ENCODE measurements around the gene USP15. TPM values are rescaled to one million over a fixed set of nuclear protein-coding genes. Genes with fewer than 3 reads are reported as not detected.

USP15 gene
- total RNA-seq, 1 donor from 2014 or later = 50.9 TPM

GRCh38 chr12:62249419-62249818 is 10.8 kb upstream of the USP15 start:
- no peak overlapping the region for H3K4me3 Mint-ChIP-seq
- no peak for TF ChIP-seq CTCF (IDR thresholded peaks at IDR 0.05; ENCODE audit: unreplicated experiment)
- DNase-seq (ENCODE audit: low spot score in 2 of 2, unreplicated experiment in 2 of 2) = no peak
- H3K36me3 Mint-ChIP-seq = peaks cover 5% of the 10 kb centered on the region
- peaks cover 16% of the 10 kb centered on the region for H3K4me1 Mint-ChIP-seq
- H3K27ac Mint-ChIP-seq = no peak overlapping the region
- H3K27me3 Mint-ChIP-seq (ENCODE audit: low read depth) = no peaks in the 10 kb centered on the region
- no peaks in the 10 kb centered on the region for H3K9me3 Mint-ChIP-seq

- no peak for TF ChIP-seq CTCF (IDR thresholded peaks at IDR 0.05; ENCODE audit: unreplicated experiment)
- Mint-ChIP-seq H3K27ac (peak overlapping the region; percentile 51), H3K36me3 (peaks cover 5% of the 10 kb centered on the region), H3K27me3 (ENCODE audit: low read depth) (no peaks in the 10 kb centered on the region), H3K4me3 (no peak overlapping the region), H3K9me3 (no peaks in the 10 kb centered on the region), H3K4me1 (peaks cover 16% of the 10 kb centered on the region)
- no peak for DNase-seq (ENCODE audit: low spot score in 2 of 2, unreplicated experiment in 2 of 2)
Observed at GRCh38 chr12:62250671-62251608, 9.3 kb upstream of the USP15 start.

GRCh38 chr12:62251609-62251958 is 8.6 kb upstream of the USP15 start:
- no peaks in the 10 kb centered on the region for H3K27me3 Mint-ChIP-seq (ENCODE audit: low read depth)
- no peak for DNase-seq (ENCODE audit: low spot score in 2 of 2, unreplicated experiment in 2 of 2)
- H3K4me1 Mint-ChIP-seq = peaks cover 16% of the 10 kb centered on the region
- TF ChIP-seq CTCF (IDR thresholded peaks at IDR 0.05; ENCODE audit: unreplicated experiment) = no peak
- no peaks in the 10 kb centered on the region for H3K9me3 Mint-ChIP-seq
- H3K4me3 Mint-ChIP-seq = no peak overlapping the region
- no peak overlapping the region for H3K27ac Mint-ChIP-seq
- H3K36me3 Mint-ChIP-seq = peaks cover 5% of the 10 kb centered on the region

- no peaks in the 10 kb centered on the region for H3K9me3 Mint-ChIP-seq
Observed at GRCh38 chr12:62252576-62252975, 7.6 kb upstream of the USP15 start.

GRCh38 chr12:62254967-62255366 is 5.2 kb upstream of the USP15 start:
- TF ChIP-seq CTCF (IDR thresholded peaks at IDR 0.05; ENCODE audit: unreplicated experiment) = no peak
- no peak for DNase-seq (ENCODE audit: low spot score in 2 of 2, unreplicated experiment in 2 of 2)
- H3K4me3 Mint-ChIP-seq = no peak overlapping the region
- no peaks in the 10 kb centered on the region for H3K9me3 Mint-ChIP-seq
- no peak overlapping the region for H3K27ac Mint-ChIP-seq
- H3K27me3 Mint-ChIP-seq (ENCODE audit: low read depth) = no peaks in the 10 kb centered on the region
- peaks cover 5% of the 10 kb centered on the region for H3K36me3 Mint-ChIP-seq
- peaks cover 22% of the 10 kb centered on the region for H3K4me1 Mint-ChIP-seq

More at GRCh38 chr12:62252576-62252975, 7.6 kb upstream of the USP15 start:
- no peak for DNase-seq (ENCODE audit: low spot score in 2 of 2, unreplicated experiment in 2 of 2)
- Mint-ChIP-seq H3K4me3 (no peak overlapping the region), H3K27ac (no peak overlapping the region), H3K4me1 (peaks cover 19% of the 10 kb centered on the region), H3K36me3 (peaks cover 5% of the 10 kb centered on the region), H3K27me3 (ENCODE audit: low read depth) (no peaks in the 10 kb centered on the region)
- TF ChIP-seq CTCF (IDR thresholded peaks at IDR 0.05; ENCODE audit: unreplicated experiment) = no peak

Measured in mesothelial cell of epicardium (in vitro differentiated cells).